GM12892 (cell line): ENCODE results near the gene LRRC2.
"Not testable (repeated sequence)": the region's sequence is repeated elsewhere in the genome, so short reads cannot be mapped to it uniquely, and the experiment has no call there.

Experiments used
- DNase-seq: peaks from one replicate; pipeline ENCODE4 v3.0.0; 2011; ENCODE audit not compliant: insufficient read length
- FAIRE-seq: peaks from 2 replicates; lab custom pipeline; 2011; peaks lifted over from hg19 to GRCh38; lab: Jason Lieb, UNC
- POLR2A ChIP-seq: IDR thresholded peaks from 2 replicates; pipeline ENCODE4 v1.6.1; 2011; ENCODE audit warnings: low read depth, low read length, control low read depth
- POLR2AphosphoS5 ChIP-seq: IDR thresholded peaks from 2 replicates; pipeline ENCODE4 v1.6.1; 2011; ENCODE audit warnings: low read depth, low read length, control low read depth
- TAF1 ChIP-seq: IDR thresholded peaks from 2 replicates; pipeline ENCODE4 v1.6.1; 2011; ENCODE audit warnings: low read depth, mild to moderate bottlenecking, control low read depth, low read length, borderline replicate concordance

LRRC2 gene

DNA sequence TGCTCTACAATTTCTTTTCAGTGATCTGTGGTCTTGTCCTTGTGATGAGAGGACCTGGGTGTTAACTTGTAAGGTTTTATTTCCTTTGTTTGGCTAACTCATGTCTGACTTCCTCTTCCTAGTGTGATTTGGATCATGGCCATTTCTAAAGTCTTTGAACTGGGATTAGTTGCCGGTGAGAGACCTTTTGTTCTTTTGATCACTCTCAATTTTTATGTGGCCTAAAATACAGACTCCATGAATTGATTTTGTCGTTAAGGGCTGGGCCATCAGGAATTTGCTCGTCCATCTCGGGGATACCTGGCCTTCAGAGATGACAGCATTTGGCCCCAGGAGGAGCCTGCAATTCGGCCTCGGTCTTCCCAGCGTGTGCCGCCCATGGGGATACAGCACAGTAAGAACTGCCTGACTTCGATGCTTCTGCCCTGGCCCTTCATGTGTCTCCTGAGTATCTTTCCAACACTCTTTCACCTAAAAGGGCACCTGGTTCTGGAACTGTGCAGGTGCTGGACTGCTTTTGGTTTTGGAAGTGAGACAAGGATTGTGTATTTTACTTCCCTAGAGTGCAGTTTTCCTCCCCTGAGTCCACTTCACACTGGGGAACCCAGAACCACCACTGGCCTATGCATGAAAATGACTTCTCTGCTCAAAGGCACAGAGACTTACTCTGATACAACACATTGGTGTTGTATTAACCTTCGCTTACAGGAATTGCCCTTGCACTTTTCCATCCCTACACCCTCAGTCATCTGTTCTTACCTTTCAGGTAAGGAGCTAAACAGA is 13.1 kb upstream of the LRRC2 start:
- TF ChIP-seq POLR2AphosphoS5 (no peak), POLR2A (no peak), TAF1 (no peak)
- FAIRE-seq (no peak), DNase-seq (no peak)

DNA sequence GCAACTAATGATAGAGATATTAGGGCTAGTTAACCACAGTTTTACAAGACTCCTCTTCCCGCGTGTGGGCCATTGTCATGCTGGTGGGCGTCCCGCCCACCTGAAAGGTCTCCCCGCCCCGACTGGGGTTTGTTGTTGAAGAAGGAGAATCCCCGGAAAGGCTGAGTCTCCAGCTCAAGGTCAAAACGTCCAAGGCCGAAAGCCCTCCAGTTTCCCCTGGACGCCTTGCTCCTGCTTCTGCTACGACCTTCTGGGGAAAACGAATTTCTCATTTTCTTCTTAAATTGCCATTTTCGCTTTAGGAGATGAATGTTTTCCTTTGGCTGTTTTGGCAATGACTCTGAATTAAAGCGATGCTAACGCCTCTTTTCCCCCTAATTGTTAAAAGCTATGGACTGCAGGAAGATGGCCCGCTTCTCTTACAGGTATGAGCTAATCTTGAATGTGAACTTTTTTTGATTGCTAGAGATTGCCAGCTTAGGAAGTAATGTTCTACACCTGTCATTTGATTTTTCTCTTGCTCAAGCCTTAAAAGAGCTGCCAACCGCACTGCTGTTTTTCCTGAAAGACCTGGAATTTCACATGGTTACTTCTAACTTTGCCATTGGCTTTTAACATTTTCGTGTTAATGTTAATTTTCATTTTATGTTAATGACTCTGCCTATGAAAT is 11.6 kb upstream of the LRRC2 start:
- FAIRE-seq, DNase-seq: not testable (repeated sequence)

DNA sequence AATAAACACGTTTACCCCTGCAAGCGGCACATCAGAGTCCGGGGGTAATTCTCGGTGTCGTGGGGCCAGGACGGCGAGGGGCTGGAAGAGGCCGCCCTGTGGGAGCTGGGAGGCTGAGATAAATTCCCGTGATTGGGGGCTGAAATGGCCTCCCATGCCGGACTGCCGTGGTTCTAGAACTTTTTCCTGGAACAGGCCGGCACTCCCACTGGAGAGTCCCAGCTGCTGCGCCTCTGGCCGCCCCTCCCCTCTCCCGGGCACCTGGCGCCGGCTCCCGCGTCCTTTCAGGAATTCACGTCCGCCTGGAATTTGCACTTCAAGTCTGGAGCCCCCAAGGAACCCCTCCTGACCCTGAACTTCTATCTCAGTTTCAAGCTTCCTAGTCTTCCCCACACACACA is 10.8 kb upstream of the LRRC2 start:
- DNase-seq (no peak), FAIRE-seq (no peak)
- TF ChIP-seq POLR2A, result no peak
- TF ChIP-seq TAF1, result no peak
- no peak for TF ChIP-seq POLR2AphosphoS5

DNA sequence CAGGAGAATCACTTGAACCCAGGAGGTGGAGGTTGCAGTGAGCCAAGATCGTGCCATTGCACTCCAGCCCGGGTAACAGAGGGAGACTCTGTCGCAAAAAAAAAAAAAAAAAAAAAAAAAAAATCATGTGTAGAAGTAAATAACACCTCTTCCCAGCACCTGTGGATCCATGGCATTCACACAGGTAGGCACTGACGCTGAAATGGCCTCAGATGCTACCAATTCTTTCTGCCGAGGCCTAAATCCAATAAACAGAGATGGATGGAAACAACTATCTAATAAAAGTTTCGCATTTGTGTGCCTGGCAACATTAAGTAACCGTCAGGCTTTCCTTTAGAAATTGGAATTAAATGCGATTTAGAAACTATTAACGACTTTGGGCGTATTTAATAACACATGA is 10.3 kb upstream of the LRRC2 start:
- DNase-seq (no peak), FAIRE-seq (no peak)
- TF ChIP-seq TAF1 (no peak), POLR2A (no peak), POLR2AphosphoS5 (no peak)

DNA sequence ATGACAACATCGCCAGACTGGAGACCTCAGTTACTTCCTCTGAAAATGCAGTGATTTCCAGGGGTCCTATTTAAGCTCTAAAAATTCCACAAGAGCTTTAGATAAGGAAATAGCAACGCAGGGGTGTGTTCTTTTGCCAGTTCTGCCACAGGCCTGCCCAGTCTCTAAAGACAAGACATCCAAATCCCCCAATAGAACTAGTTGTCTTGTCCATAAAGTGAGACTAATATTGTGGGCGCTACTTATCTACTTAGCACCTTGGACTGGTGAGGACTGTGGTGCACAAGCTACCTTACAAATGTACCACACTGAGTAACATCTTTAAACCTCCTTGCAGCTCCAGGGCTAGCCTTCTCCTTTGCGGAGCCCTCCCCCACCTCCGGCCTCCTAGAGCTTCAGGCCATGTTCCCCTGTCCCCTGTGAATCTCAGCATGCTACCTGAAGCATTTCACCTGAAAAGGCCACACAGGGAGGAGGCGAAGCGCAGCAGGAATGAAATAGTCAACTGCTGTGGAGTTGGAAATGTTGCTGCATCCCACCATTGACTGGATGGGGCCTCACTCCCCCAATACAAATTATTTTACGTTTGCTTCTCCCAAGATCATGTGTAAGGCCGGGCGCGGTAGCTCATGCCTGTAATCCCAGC is 9.6 kb upstream of the LRRC2 start:
- FAIRE-seq (no peak), DNase-seq (no peak)
- no peak for TF ChIP-seq POLR2AphosphoS5

DNA sequence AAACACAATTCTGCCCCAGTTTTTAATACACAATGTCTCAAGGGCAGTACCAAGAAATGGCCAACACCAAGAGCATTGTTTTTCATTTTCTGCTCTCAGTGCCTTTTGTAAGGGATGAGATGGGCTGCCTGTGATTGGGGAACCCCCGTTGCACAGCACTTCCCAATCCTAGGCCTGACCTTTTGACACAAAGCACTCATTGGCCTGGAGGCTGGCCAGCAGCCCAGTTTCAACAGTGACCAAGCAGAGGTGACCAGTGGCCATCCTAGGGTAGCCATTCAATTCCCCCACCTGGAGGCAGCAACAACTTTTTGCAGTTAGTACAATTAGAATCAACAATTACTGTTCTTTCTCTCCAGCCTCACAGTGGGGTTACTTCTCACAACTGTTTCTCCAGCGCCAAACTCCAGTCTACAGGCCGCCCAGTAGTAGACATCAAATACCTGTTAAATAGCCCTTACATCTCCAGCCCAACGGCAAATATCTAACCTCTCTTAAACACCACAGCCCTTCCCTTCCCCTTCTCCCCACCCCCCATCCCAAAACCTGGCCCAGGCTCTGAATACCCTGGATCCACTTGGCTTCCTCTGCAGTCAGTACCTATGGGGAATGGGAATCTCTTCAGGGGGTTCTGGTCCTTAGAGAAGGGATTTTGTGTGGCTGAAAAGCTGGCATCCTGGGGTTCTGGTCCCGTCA is 8.9 kb upstream of the LRRC2 start:
- TF ChIP-seq POLR2AphosphoS5 (no peak), POLR2A (no peak), TAF1 (no peak)
- FAIRE-seq (no peak), DNase-seq (no peak)

DNA sequence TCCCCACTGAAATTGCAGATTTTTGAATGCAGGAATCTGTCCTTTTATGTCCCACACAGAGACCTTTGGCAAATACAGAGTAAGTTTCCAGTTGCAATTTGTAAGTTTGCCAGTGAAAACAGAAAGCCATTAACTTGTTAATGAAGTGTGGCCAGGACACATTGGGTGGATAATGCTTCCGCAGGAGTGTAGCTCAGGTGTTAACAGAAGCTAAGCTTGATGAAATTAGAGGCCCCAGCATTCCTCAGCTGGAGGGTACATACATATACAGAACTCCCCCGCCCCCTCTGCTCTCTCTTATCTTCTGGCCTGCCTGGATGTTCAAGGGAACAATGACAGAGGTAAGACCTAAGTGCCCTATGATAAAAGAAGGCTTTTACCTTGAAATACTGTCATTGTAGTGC is 8.1 kb upstream of the LRRC2 start:
- no peak for FAIRE-seq
- TF ChIP-seq TAF1, result no peak
- no peak for TF ChIP-seq POLR2A
- TF ChIP-seq POLR2AphosphoS5, result no peak
- no peak for DNase-seq

DNA sequence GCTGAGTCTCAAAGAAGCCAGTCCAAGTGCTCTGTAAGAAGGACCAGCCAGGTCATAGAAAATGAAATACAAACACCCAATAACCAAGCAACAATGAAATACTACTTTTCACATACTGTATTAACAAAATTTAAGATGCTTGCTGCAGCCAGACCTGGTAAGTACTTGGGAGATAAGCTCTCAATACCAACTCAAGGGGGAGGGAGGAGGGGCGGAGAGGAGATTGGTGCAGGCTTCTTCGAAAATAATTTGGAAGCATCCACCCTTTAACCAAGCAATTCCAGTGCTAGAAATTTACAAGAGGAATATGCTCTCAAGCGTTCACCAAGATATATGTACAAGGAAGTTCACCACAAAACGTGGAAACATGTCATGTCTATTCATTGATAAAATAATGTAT is 7.6 kb upstream of the LRRC2 start:
- TF ChIP-seq POLR2A (no peak), POLR2AphosphoS5 (no peak)
- DNase-seq (no peak), FAIRE-seq (no peak)

DNA sequence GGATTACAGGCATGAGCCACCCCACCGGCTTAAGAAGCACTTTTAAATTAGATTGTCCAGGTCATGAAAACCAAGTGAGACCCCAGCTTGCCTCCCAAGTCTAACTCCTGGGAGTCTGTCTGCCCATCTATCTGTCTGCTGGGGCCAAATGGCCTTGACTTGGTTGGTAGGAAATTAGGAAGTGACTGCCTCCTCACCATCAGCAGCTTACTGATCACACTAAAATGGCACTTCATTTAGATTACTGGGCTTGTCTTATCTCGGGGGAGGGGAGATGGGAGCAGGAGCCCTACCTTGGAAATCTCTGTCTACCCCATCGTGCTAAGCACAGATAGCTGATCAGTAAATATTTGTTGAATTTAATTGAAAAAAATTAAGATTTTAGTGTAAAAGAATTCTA is 5.6 kb upstream of the LRRC2 start:
- TF ChIP-seq POLR2AphosphoS5 (no peak), POLR2A (no peak), TAF1 (no peak)
- FAIRE-seq, result no peak
- no peak for DNase-seq

DNA sequence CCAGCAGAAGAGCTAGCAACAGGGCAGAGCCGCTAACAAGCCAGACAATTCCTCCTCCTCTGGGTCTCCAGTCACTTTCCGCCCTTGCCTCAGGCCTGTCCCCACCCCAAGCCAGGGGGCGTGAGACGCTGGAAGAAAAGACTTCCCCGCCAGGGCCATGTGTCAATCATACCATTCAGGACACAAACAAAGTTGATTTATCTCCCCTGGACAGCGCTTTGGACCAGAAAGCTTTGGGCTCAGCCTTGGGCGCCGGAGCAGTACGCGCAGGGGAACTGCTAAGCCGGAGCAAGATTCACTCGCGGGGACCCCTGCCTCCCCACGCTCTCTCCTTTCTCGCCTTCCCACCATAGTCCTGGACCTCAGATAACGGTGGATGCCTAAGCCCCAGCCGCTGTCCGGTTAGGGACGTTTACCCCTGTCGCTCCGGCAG is 479 bp downstream of the LRRC2 start:
- FAIRE-seq, result no peak
- TF ChIP-seq POLR2AphosphoS5 (no peak), POLR2A (no peak), TAF1 (no peak)
- DNase-seq, result no peak

DNA sequence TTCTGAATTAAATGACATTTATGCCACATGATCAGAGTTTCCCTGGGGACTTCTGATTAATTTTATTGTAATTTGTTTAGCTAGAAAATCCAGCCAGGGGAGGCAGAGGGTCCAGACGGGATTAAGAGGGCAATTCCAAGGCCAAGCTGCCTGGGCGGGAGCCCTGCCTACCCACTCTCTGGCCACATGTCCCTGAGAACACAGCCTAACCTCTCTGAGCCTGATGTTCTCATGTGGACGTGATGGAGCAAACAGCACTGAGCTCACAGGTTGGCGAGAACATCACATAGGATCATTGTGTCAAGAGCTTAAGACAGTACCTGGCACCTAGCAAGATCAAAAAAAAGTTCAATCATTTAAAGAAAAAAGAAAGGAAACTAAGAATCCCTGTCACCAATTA is 1.0 kb downstream of the LRRC2 start:
- no peak for FAIRE-seq
- DNase-seq, result no peak
- TF ChIP-seq POLR2AphosphoS5 (no peak), POLR2A (no peak), TAF1 (no peak)

DNA sequence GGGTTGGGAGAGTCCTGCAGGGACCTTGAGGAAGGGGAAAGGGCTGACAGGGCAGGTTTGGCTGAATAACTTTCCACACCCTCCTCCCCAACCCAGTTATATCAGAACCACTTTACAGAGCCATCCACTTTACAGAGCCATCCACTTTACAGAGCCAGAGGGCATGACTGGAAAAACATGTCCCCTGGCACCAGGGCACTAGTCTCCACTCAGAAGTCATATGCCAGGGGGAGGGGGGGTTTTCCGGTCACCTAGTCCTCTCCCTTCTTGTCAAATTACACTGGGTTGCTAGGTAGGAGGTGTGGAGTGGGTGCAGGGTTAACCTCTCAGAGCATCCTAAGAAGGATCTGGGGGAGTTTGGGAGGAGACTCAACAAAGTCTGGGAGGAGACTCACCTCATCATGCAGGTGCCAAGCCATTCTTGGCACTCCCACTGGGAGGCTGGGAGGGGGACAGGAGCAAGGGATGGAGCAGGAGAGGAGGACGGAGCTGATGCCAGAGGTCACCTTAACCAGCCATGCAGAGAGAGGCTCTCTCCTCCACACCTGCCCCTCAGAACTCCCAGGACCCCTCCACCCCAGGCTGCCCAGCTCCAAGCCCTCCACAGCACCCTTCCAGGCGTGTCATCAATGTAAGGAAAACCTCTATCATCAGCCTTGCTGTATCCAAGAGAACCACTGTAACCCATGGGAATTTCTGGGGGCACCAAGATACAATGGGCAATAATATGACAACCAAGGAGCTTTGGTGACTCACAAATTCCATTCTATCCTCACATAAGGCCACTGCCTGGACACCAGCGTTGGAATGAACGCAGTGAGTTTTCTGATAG is 1.7 kb downstream of the LRRC2 start:
- TF ChIP-seq POLR2A, result no peak
- no peak for TF ChIP-seq TAF1
- TF ChIP-seq POLR2AphosphoS5, result no peak
- FAIRE-seq (no peak), DNase-seq (no peak)
